GM19023 (cell line): ENCODE data around the gene FAAP20.
A peak's percentile ranks its signal among the peaks of the same experiment; 100 is the strongest.

Source experiments
- ATAC-seq: cut with Tn5 transposase; IDR thresholded peaks from one replicate; pipeline ENCODE4 v1.9.1; 2021; ENCODE audit warnings: mild to moderate bottlenecking, moderate library complexity; ENCODE audit not compliant: unreplicated experiment

FAAP20 gene

GRCh38 chr1:2194319-2194897 is at the start of gene FAAP20:
Gene FAAP20 (minus strand): TSS chr1:2194772. CDS start chr1:2194749, 23 bp downstream.
- ATAC-seq = peak; percentile 49

- no peak for ATAC-seq
Measured at GRCh38 chr1:2242814-2243725, 48.5 kb upstream of the FAAP20 start.

- no peak for ATAC-seq
Measured at GRCh38 chr1:2241820-2242219, 47.2 kb upstream of the FAAP20 start.

GRCh38 chr1:2240270-2241156 is 45.9 kb upstream of the FAAP20 start:
- ATAC-seq = no peak

GRCh38 chr1:2239384-2239985 is 44.9 kb upstream of the FAAP20 start:
- ATAC-seq = no peak

GRCh38 chr1:2239013-2239370 is 44.4 kb upstream of the FAAP20 start:
- ATAC-seq = no peak

GRCh38 chr1:2238361-2239012 is 43.9 kb upstream of the FAAP20 start:
- ATAC-seq = no peak

GRCh38 chr1:2237773-2238172 is 43.2 kb upstream of the FAAP20 start:
- no peak for ATAC-seq

GRCh38 chr1:2236695-2237677 is 42.4 kb upstream of the FAAP20 start:
- no peak for ATAC-seq

- ATAC-seq = no peak
Measured at GRCh38 chr1:2235300-2235998, 40.9 kb upstream of the FAAP20 start.

- no peak for ATAC-seq
Measured at GRCh38 chr1:2234762-2235113, 40.2 kb upstream of the FAAP20 start.

GRCh38 chr1:2233997-2234761 is 39.6 kb upstream of the FAAP20 start:
- ATAC-seq = no peak

GRCh38 chr1:2233468-2233867 is 38.9 kb upstream of the FAAP20 start:
- ATAC-seq = no peak

- ATAC-seq = no peak
Measured at GRCh38 chr1:2232916-2233438, 38.4 kb upstream of the FAAP20 start.

GRCh38 chr1:2232255-2232915 is 37.8 kb upstream of the FAAP20 start:
- ATAC-seq = no peak

GRCh38 chr1:2231532-2232254 is 37.1 kb upstream of the FAAP20 start:
- ATAC-seq = no peak
